ENCODE measurements around the gene HAPLN3. TPM values are rescaled to one million over a fixed set of nuclear protein-coding genes. Genes with fewer than 3 reads are reported as not detected.

HAPLN3 gene
- total and polyA plus RNA-seq, 10 of the 15 experiments (the other 5 are each of a cell fraction or from before 2014, with no cell fraction given): 0.20 to 5.0 (median 1.4) TPM; not detected in 1

DNA sequence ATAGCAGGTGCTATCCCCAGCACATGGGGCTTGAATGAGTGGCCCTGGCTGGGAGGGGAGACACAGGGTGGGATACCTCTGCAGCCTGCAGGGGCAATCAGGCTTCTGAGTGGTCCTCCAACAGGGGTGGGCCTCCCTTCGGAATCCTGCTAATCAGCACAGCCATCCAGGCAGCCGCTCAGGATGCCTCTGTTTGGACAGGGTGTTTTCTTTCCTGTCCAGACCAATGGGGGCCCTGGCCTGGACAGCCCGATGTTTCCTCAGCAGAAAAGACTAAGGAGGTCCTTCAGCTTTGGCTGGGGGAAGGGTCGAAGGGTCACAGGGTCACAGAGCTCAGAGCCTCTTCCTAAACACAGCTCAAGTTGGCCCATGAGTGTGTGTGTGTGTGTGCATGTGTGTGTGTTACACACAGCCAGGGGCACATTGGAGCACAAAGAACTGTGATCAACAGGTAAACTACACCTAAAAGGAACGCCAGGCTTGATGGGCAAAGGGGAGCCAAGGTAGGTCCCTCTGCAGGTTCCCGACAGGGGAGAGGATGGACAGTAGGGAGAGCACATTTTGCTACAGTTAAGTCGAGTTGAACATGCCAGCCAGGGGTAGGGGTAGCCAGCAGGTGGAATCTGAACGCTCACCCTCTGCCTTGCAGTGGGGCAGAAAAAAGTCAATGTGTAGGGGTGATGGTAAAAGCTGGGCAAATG lies 1.1 kb upstream of the HAPLN3 start:
- ChIA-PET CTCF (interaction anchor here (1.2 to 2.9 kb wide), 5 partner anchors 9 to 218 kb away, joined by 3 to 18 read pairs (median 3); no protein-coding TSS in a partner anchor), POLR2A (no interaction called here), SMC1A (ENCODE audit: uncharacterized antibody, unreplicated experiment) (interaction anchor here (1.1 kb wide), 1 partner anchor 8 kb away, joined by 6 read pairs; no protein-coding TSS in a partner anchor), RAD21 (ENCODE audit: unreplicated experiment) (interaction anchor here (2.2 kb wide), 1 partner anchor 8 kb away, joined by 9 read pairs; no protein-coding TSS in a partner anchor)
- no peaks in the 10 kb centered on the region for H3K79me2 ChIP-seq (ENCODE audit: control insufficient read depth, insufficient read depth, low read length)
- WGBS (ENCODE audit: insufficient coverage, insufficient replicate concordance, low lambda C conversion rate, missing lambda C conversion rate): 26% methylated on average over 8 of the region's 8 CpGs
- no peak overlapping the region for H3K27ac ChIP-seq (ENCODE audit: control insufficient read depth, insufficient read depth)
- intact Hi-C loops (cut with micrococcal nuclease; ENCODE audit: unreplicated experiment): no loop called here
- H2AFZ ChIP-seq (ENCODE audit: control insufficient read depth, low read depth, low read length): no peak overlapping the region
- no peaks in the 10 kb centered on the region for H3K9me3 ChIP-seq (replicated peaks; ENCODE audit: control insufficient read depth, insufficient read depth, low read length)
- in situ Hi-C loops (cut with MboI): no loop called here
- H4K20me1 ChIP-seq (ENCODE audit: control insufficient read depth, insufficient read depth): no peaks in the 10 kb centered on the region
- H3K36me3 ChIP-seq (ENCODE audit: control insufficient read depth in 2 of 2, insufficient read depth in 2 of 2, low read length in 1 of 2): no peaks in the 10 kb centered on the region
- FAIRE-seq: no peak
- no peak for ATAC-seq
- H3K4me2 ChIP-seq (ENCODE audit: control insufficient read depth, insufficient read depth): no peak overlapping the region
- no TSS peak for BruUV-seq (replicated peaks)
- no peak for TF ChIP-seq FOXK2 (IDR thresholded peaks at IDR 0.05)
- TF ChIP-seq RELB (IDR thresholded peaks at IDR 0.05; ENCODE audit: low read depth): no peak
- TF ChIP-seq, protein P1, sequence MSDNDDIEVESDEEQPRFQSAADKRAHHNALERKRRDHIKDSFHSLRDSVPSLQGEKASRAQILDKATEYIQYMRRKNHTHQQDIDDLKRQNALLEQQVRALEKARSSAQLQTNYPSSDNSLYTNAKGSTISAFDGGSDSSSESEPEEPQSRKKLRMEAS (IDR thresholded peaks at IDR 0.05; ENCODE audit: low read depth, low read length): no peak
- TF ChIP-seq ZSCAN29 (IDR thresholded peaks at IDR 0.05): no peak
- peaks cover 3% of the 10 kb centered on the region for H3K4me1 ChIP-seq (ENCODE audit: control insufficient read depth, insufficient read depth, low read length)
- DNase-seq (ENCODE audit: low read depth, low spot score): no peak
- H3K9ac ChIP-seq (ENCODE audit: control insufficient read depth, insufficient read depth, low read length): no peak overlapping the region
- peaks cover 0 to 5% of the 10 kb centered on the region in 2 experiments; a peak in 2 of 4 replicates for H3K27me3 ChIP-seq (replicated peaks in 1 of 2; ENCODE audit: control insufficient read depth in 2 of 2, insufficient read depth in 2 of 2, low read length in 1 of 2)
- H3K4me3 ChIP-seq: no peak overlapping the region
